ENCODE data around the gene CACNA1G. TPM values are rescaled to one million over a fixed set of nuclear protein-coding genes. Genes with fewer than 3 reads are reported as not detected.

Gene CACNA1G
- total RNA-seq, 4 donors from 2014 or later: 0.11 to 0.38 (median 0.13) TPM; not detected in 1

DNA sequence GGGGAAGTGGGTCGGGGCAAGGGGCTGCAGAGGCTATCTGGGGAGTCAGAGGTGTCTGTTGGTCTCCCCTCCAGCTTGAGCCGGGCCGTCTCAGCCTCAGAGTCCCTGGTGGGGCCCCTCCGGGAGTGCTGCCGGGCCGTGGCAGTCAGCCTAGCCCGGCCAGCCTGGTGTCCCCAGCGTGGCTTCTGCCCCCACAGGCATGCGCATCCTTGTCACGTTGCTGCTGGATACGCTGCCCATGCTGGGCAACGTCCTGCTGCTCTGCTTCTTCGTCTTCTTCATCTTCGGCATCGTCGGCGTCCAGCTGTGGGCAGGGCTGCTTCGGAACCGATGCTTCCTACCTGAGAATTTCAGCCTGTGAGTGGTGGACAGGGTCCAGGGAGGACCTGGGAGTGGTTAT lies 11.2 kb downstream of the CACNA1G start:
- Histone ChIP-seq H3K27me3 (peaks cover 0 to 21% (median 0%) of the 10 kb centered on the region in 4 donors), H3K36me3 (no peaks in the 10 kb centered on the region), H3K27ac (no peak overlapping the region), H3K9me3 (no peaks in the 10 kb centered on the region), H3K4me1 (no peaks in the 10 kb centered on the region), H3K4me3 (no peak overlapping the region)
- 60 to 76% methylated on average over 3 to 11 of the region's 19 CpGs for WGBS, 2 donors
- intact Hi-C loops (cut with DNase I): no loop called here
- TF ChIP-seq POLR2A (IDR thresholded peaks at IDR 0.05): no peak
- TF ChIP-seq, protein P1, sequence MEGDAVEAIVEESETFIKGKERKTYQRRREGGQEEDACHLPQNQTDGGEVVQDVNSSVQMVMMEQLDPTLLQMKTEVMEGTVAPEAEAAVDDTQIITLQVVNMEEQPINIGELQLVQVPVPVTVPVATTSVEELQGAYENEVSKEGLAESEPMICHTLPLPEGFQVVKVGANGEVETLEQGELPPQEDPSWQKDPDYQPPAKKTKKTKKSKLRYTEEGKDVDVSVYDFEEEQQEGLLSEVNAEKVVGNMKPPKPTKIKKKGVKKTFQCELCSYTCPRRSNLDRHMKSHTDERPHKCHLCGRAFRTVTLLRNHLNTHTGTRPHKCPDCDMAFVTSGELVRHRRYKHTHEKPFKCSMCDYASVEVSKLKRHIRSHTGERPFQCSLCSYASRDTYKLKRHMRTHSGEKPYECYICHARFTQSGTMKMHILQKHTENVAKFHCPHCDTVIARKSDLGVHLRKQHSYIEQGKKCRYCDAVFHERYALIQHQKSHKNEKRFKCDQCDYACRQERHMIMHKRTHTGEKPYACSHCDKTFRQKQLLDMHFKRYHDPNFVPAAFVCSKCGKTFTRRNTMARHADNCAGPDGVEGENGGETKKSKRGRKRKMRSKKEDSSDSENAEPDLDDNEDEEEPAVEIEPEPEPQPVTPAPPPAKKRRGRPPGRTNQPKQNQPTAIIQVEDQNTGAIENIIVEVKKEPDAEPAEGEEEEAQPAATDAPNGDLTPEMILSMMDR (IDR thresholded peaks at IDR 0.05): no peak
- DNase-seq: no peak

DNA sequence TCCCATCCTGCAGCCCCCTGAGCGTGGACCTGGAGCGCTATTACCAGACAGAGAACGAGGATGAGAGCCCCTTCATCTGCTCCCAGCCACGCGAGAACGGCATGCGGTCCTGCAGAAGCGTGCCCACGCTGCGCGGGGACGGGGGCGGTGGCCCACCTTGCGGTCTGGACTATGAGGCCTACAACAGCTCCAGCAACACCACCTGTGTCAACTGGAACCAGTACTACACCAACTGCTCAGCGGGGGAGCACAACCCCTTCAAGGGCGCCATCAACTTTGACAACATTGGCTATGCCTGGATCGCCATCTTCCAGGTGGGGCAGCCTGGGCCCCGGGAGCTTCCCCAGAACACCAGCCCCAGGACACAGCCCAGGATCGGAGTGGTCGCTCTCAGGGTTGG lies 12.0 kb downstream of the CACNA1G start:
- Histone ChIP-seq H3K4me3 (no peak overlapping the region), H3K27ac (no peak overlapping the region), H3K9me3 (no peaks in the 10 kb centered on the region), H3K4me1 (no peaks in the 10 kb centered on the region), H3K36me3 (no peaks in the 10 kb centered on the region), H3K27me3 (peaks cover 0 to 14% (median 0%) of the 10 kb centered on the region in 4 donors)
- intact Hi-C loops (cut with DNase I): no loop called here
- WGBS, 2 donors: 80% methylated on average over 1 of the region's 20 CpGs; no CpG with 5 or more reads in 1 of the 2 donors
- TF ChIP-seq, protein P1 (IDR thresholded peaks at IDR 0.05): no peak
- no peak for TF ChIP-seq POLR2A (IDR thresholded peaks at IDR 0.05)
- no peak for DNase-seq

DNA sequence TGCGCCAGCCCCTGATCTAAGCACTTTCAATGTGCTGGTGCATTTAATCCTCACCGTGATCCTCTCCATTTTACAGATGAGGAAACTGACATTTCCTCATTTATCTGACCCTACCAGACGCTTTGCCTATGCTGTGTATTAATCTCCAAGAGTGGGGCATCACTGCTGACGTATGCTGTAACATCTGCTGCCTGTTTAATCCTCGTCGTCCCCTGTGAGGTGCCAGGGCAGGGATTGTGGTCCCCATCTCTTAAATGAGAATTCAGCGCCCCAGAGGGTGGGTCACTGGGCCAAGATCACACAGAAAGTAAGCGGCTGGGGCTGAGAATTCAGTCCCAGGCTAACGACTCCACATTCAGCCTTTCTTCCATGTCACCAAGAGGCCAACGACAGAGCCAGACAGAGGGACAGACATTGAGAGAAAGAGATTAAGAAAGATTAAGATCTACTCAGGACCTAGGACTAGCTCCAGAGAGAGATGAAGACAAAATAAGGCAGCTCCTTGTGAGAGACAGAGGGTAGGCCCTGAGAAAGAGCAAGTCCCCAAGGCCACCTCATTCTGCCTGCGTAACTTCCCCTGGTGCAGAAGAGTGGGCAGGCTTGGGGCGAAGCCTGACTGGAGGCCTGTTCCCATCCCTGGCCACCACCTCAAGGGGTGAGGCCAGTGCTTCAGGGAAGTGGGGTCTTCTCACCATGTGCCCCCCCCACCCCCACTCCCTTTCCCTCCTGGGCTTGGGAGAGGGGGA lies 13.5 kb downstream of the CACNA1G start:
- 66 to 86% methylated on average over 8 to 10 of the region's 12 CpGs for WGBS, 2 donors
- no peak for TF ChIP-seq POLR2A (IDR thresholded peaks at IDR 0.05)
- TF ChIP-seq, protein P1 (IDR thresholded peaks at IDR 0.05): no peak
- Histone ChIP-seq H3K4me3 (no peak overlapping the region), H3K36me3 (no peaks in the 10 kb centered on the region), H3K4me1 (no peaks in the 10 kb centered on the region), H3K27ac (no peak overlapping the region), H3K9me3 (no peaks in the 10 kb centered on the region), H3K27me3 (peaks cover 0 to 17% (median 0%) of the 10 kb centered on the region in 4 donors)
- no peak for DNase-seq
- intact Hi-C loops (cut with DNase I): no loop called here

- Histone ChIP-seq H3K27me3 (peaks cover 0 to 34% (median 0%) of the 10 kb centered on the region in 4 donors), H3K4me1 (no peaks in the 10 kb centered on the region), H3K4me3 (no peak overlapping the region), H3K27ac (no peak overlapping the region), H3K9me3 (no peaks in the 10 kb centered on the region), H3K36me3 (no peaks in the 10 kb centered on the region)
- WGBS, 2 donors: 69 to 74% methylated on average over 4 to 7 of the region's 33 CpGs
- TF ChIP-seq, protein P1 (IDR thresholded peaks at IDR 0.05): no peak
- no peak for TF ChIP-seq POLR2A (IDR thresholded peaks at IDR 0.05)
- intact Hi-C loops (cut with DNase I): no loop called here
- DNase-seq: no peak
Measured at GRCh38 chr17:50575581-50576210, 15.2 kb downstream of the CACNA1G start.

DNA sequence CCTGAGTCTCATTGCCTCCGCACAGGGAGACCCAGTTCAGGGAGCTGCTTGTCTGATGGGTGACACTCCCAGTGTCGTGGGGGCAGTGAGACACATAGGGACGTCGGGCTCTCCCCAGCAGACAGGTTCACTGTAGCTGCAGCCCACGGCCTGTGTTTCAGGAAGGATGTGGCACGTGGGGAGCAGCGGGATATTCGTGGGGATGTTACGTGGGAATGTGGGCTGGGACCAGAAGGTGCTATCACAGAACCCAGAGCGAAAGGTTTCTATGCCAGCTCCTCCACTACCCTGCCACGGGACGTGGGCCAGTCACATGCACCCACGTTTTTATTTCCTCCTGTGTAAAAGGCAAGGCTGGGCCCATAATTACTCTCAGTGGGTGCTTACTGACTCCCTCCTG lies 16.3 kb downstream of the CACNA1G start:
- intact Hi-C loops (cut with DNase I): no loop called here
- no peak for TF ChIP-seq POLR2A (IDR thresholded peaks at IDR 0.05)
- TF ChIP-seq, protein P1 (IDR thresholded peaks at IDR 0.05): no peak
- no peak for DNase-seq
- Histone ChIP-seq H3K36me3 (no peaks in the 10 kb centered on the region), H3K4me3 (no peak overlapping the region), H3K27ac (no peak overlapping the region), H3K4me1 (no peaks in the 10 kb centered on the region), H3K9me3 (no peaks in the 10 kb centered on the region), H3K27me3 (peaks cover 0 to 30% (median 0%) of the 10 kb centered on the region in 4 donors)
- 81 to 85% methylated on average over 9 to 11 of the region's 13 CpGs for WGBS, 2 donors

Measured in esophagus squamous epithelium (tissue), 5 donors.